Transverse colon (tissue), 3 donors: ENCODE data around the gene NOPCHAP1.

Source experiments
- EP300 ChIP-seq: sonication (generic); formaldehyde crosslinking; IDR thresholded peaks from one replicate; pipeline ENCODE4 v1.6.1; 2017; ENCODE audit warnings: antibody characterized with exemption, low read depth
- POLR2A ChIP-seq: fragments of 450-650 bp; IDR thresholded peaks from one replicate; pipeline ENCODE4 v1.6.1; 2016; ENCODE audit warnings: antibody characterized with exemption, mild to moderate bottlenecking, moderate library complexity
- TF ChIP-seq, protein P1 (sequence below), 5 experiments: fragments of 200-600 bp in 3 of 5; fragments of 450-650 bp in 2 of 5; sonication (generic) in 3 of 5; IDR thresholded peaks; 1 replicate in 2 of 5; 2 replicates in 3 of 5; pipeline ENCODE4 v1.5.1; 2016 to 2017; ENCODE audit warnings: antibody characterized with exemption in 5 of 5, inconsistent platforms in 3 of 5, mild to moderate bottlenecking in 2 of 5, moderate library complexity in 1 of 5

DNA sequence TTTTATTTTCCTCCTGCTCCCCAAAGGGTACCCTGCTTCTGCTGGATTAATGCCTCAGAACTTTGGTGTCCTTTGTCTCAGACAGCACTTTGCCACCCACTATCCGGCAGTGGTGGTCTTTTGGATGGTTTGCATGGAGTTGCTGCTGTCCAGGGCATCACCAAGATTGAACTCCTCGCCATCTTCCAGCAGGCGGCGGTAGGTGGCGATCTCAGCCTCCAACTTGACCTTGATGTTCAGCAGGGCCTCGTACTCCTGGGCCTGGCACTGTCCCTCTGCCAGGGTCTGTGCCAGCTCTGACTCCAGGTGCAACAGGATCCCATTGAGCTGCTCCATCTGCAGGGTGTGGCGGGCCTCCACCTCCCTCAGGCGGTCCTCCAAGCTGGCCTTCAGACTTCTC, 9.4 kb upstream of the NOPCHAP1 start:
- TF ChIP-seq, protein P1, sequence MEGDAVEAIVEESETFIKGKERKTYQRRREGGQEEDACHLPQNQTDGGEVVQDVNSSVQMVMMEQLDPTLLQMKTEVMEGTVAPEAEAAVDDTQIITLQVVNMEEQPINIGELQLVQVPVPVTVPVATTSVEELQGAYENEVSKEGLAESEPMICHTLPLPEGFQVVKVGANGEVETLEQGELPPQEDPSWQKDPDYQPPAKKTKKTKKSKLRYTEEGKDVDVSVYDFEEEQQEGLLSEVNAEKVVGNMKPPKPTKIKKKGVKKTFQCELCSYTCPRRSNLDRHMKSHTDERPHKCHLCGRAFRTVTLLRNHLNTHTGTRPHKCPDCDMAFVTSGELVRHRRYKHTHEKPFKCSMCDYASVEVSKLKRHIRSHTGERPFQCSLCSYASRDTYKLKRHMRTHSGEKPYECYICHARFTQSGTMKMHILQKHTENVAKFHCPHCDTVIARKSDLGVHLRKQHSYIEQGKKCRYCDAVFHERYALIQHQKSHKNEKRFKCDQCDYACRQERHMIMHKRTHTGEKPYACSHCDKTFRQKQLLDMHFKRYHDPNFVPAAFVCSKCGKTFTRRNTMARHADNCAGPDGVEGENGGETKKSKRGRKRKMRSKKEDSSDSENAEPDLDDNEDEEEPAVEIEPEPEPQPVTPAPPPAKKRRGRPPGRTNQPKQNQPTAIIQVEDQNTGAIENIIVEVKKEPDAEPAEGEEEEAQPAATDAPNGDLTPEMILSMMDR (IDR thresholded peaks at IDR 0.05) = no peak
- TF ChIP-seq EP300 = no peak
- TF ChIP-seq POLR2A = no peak
